IMR-90 (cell line): Measurements from ENCODE around the gene ST6GALNAC3. TPM values are rescaled to one million over a fixed set of nuclear protein-coding genes. Genes with fewer than 3 reads are reported as not detected.

Experiments
- ATAC-seq: fragments of 200-7000 bp; cut with Tn5 transposase; 2 replicates; pipeline ENCODE4 v1.9.1; 2020; ENCODE audit warnings: low read depth, mild to moderate bottlenecking, moderate library complexity
- BruUV-seq: library from RNA; stranded (reverse); fragments of 400-500 nt; replicated peaks from 2 replicates; lab custom pipeline; 2021; lab: Mats Ljungman, UMichigan
- CTCF ChIA-PET: fragments of 300-600 bp; formaldehyde crosslinking; extraction: SDS; loops from one replicate; lab custom pipeline; 2021; ENCODE audit warnings: antibody characterized with exemption; lab: Yijun Ruan, JAX
- POLR2A ChIA-PET: fragments of 300-600 bp; sonication (Branson Sonifier 250); formaldehyde crosslinking; loops from one replicate; lab custom pipeline; 2022; ENCODE audit warnings: antibody characterized with exemption; ENCODE audit not compliant: unreplicated experiment; lab: Charles Lee
- DNase-seq: peaks from one replicate; pipeline ENCODE4 v3.0.0; 2013
- H2AFZ ChIP-seq: replicated peaks from 2 replicates; pipeline ENCODE3; 2013; ENCODE audit warnings: low read length, mild to moderate bottlenecking; ENCODE audit not compliant: poor library complexity
- H2AK5ac ChIP-seq: 2 replicates; pipeline ENCODE4 v1.6.1; 2013; ENCODE audit warnings: low read depth, low read length, inconsistent platforms
- H2AK9ac ChIP-seq: replicated peaks from 2 replicates; pipeline ENCODE3; 2013; ENCODE audit warnings: mild to moderate bottlenecking, low read depth, low read length, moderate library complexity; ENCODE audit not compliant: poor library complexity
- H2BK120ac ChIP-seq: 2 replicates; pipeline ENCODE4 v1.6.1; 2013; ENCODE audit warnings: low read depth, low read length, inconsistent platforms
- H2BK15ac ChIP-seq: 3 replicates; pipeline ENCODE4 v1.6.1; 2013; ENCODE audit warnings: low read depth, low read length, inconsistent platforms
- H2BK20ac ChIP-seq: 2 replicates; pipeline ENCODE4 v1.6.1; 2013; ENCODE audit warnings: low read depth, mild to moderate bottlenecking, inconsistent platforms, low read length, moderate library complexity
- H2BK5ac ChIP-seq: 2 replicates; pipeline ENCODE4 v1.6.1; 2013; ENCODE audit warnings: mild to moderate bottlenecking, low read depth, low read length, inconsistent platforms; ENCODE audit not compliant: poor library complexity, severe bottlenecking
- H3K14ac ChIP-seq: replicated peaks from 2 replicates; pipeline ENCODE4 v1.6.1; 2013; ENCODE audit warnings: low read depth, low read length, inconsistent platforms
- H3K18ac ChIP-seq: 2 replicates; pipeline ENCODE4 v1.6.1; 2013; ENCODE audit warnings: low read depth, low read length, control low read depth
- H3K23ac ChIP-seq: 2 replicates; pipeline ENCODE4 v1.6.1; 2013; ENCODE audit warnings: low read depth, low read length, inconsistent platforms
- H3K27ac ChIP-seq: 2 replicates; pipeline ENCODE4 v1.5.1; 2013; ENCODE audit warnings: mild to moderate bottlenecking, control low read depth, low read length; ENCODE audit not compliant: insufficient read depth
- H3K27me3 ChIP-seq: 2 replicates; pipeline ENCODE4 v1.6.1; 2013; ENCODE audit warnings: low read length; ENCODE audit not compliant: control insufficient read depth, insufficient read depth
- H3K36me3 ChIP-seq: 2 replicates; pipeline ENCODE4 v1.6.1; 2013; ENCODE audit warnings: low read length, mixed read lengths; ENCODE audit not compliant: control insufficient read depth, insufficient read depth
- H3K4ac ChIP-seq: 2 replicates; pipeline ENCODE4 v1.6.1; 2013; ENCODE audit warnings: low read depth, low read length, inconsistent platforms
- H3K4me1 ChIP-seq: 2 replicates; pipeline ENCODE4 v1.6.1; 2013; ENCODE audit warnings: low read length, mixed read lengths; ENCODE audit not compliant: control insufficient read depth, insufficient read depth
- H3K4me2 ChIP-seq: 2 replicates; pipeline ENCODE4 v1.6.1; 2013; ENCODE audit warnings: low read depth, mild to moderate bottlenecking, control low read depth, low read length, moderate library complexity
- H3K4me3 ChIP-seq: 2 replicates; pipeline ENCODE4 v1.5.1; 2013; ENCODE audit warnings: low read depth, mild to moderate bottlenecking, control low read depth, low read length, moderate library complexity; ENCODE audit not compliant: insufficient read depth
- H3K56ac ChIP-seq: 2 replicates; pipeline ENCODE4 v1.6.1; 2013; ENCODE audit warnings: low read length, inconsistent platforms; ENCODE audit not compliant: insufficient read depth; ENCODE audit errors: extremely low read depth
- H3K79me1 ChIP-seq, 2 experiments: 2 replicates each; pipeline ENCODE4 v1.6.1; 2013; ENCODE audit warnings: low read length in 2 of 2, inconsistent platforms in 1 of 2, low read depth in 1 of 2
- H3K9ac ChIP-seq: 2 replicates; pipeline ENCODE4 v1.6.1; 2013; ENCODE audit warnings: low read depth, low read length, control low read depth
- H3K9me1 ChIP-seq: 2 replicates; pipeline ENCODE4 v1.6.1; 2013; ENCODE audit warnings: low read length, inconsistent platforms; ENCODE audit not compliant: insufficient read depth
- H3K9me3 ChIP-seq: 2 replicates; pipeline ENCODE4 v1.6.1; 2013; ENCODE audit warnings: low read length; ENCODE audit not compliant: control insufficient read depth, insufficient read depth
- H4K20me1 ChIP-seq: 2 replicates; pipeline ENCODE4 v1.6.1; 2013; ENCODE audit warnings: low read length, inconsistent platforms; ENCODE audit not compliant: insufficient read depth
- H4K5ac ChIP-seq: 2 replicates; pipeline ENCODE4 v1.6.1; 2013; ENCODE audit warnings: mild to moderate bottlenecking, low read depth, low read length, control low read depth
- H4K8ac ChIP-seq, 2 experiments: 2 replicates each; pipeline ENCODE4 v1.6.1; 2013; ENCODE audit warnings: low read depth in 2 of 2, low read length in 2 of 2, control low read depth in 1 of 2, inconsistent platforms in 1 of 2
- H4K91ac ChIP-seq: 2 replicates; pipeline ENCODE4 v1.6.1; 2013; ENCODE audit warnings: low read depth, low read length, inconsistent platforms; ENCODE audit not compliant: insufficient read depth
- BHLHE40 ChIP-seq: fragments of 150-350 bp; IDR thresholded peaks from 2 replicates; pipeline ENCODE4 v1.6.1; 2016; ENCODE audit warnings: mild to moderate bottlenecking, low read depth, low read length
- CEBPB ChIP-seq: IDR thresholded peaks from 2 replicates; pipeline ENCODE4 v1.6.1; 2012; ENCODE audit warnings: low read depth, low read length, improper control_type of control experiment
- CHD1 ChIP-seq: IDR thresholded peaks from 2 replicates; pipeline ENCODE4 v1.6.1; 2012; ENCODE audit warnings: low read depth, low read length, improper control_type of control experiment
- ELK1 ChIP-seq: fragments of 150-350 bp; IDR thresholded peaks from 2 replicates; pipeline ENCODE4 v1.6.1; 2016; ENCODE audit warnings: low read depth, mild to moderate bottlenecking, low read length, moderate library complexity, borderline replicate concordance
- FOS ChIP-seq: fragments of 150-350 bp; IDR thresholded peaks from 2 replicates; pipeline ENCODE4 v1.6.1; 2016; ENCODE audit warnings: low read depth, low read length
- MAFK ChIP-seq: IDR thresholded peaks from 2 replicates; pipeline ENCODE4 v1.6.1; 2012; ENCODE audit warnings: low read depth, low read length, improper control_type of control experiment
- MAZ ChIP-seq: IDR thresholded peaks from 2 replicates; pipeline ENCODE4 v1.6.1; 2012; ENCODE audit warnings: low read depth, mild to moderate bottlenecking, low read length, improper control_type of control experiment, moderate library complexity, borderline replicate concordance
- MXI1 ChIP-seq: IDR thresholded peaks from 2 replicates; pipeline ENCODE4 v1.6.1; 2012; ENCODE audit warnings: low read depth, mild to moderate bottlenecking, low read length, moderate library complexity, borderline replicate concordance
- NFE2L2 ChIP-seq: fragments of 150-350 bp; IDR thresholded peaks from 2 replicates; pipeline ENCODE4 v1.6.1; 2016; ENCODE audit warnings: low read depth, mild to moderate bottlenecking, low read length
- POLR2A ChIP-seq: IDR thresholded peaks from 2 replicates; pipeline ENCODE4 v1.6.1; 2012; ENCODE audit warnings: mild to moderate bottlenecking, low read depth, low read length
- RAD21 ChIP-seq: IDR thresholded peaks from 2 replicates; pipeline ENCODE4 v1.6.1; 2012; ENCODE audit warnings: low read length, improper control_type of control experiment
- RCOR1 ChIP-seq: IDR thresholded peaks from 2 replicates; pipeline ENCODE4 v1.6.1; 2012; ENCODE audit warnings: mild to moderate bottlenecking, low read length, improper control_type of control experiment; ENCODE audit not compliant: insufficient replicate concordance
- RFX5 ChIP-seq: IDR thresholded peaks from 2 replicates; pipeline ENCODE4 v1.8.0; 2012; ENCODE audit warnings: low read depth, mild to moderate bottlenecking, low read length, moderate library complexity
- SMC3 ChIP-seq: fragments of 150-350 bp; IDR thresholded peaks from 2 replicates; pipeline ENCODE4 v1.6.1; 2016; ENCODE audit warnings: low read depth, mild to moderate bottlenecking, antibody characterized with exemption, low read length, moderate library complexity
- WGBS, 2 experiments: methylation state at CpG; one replicate each; pipeline versions ENCODE4 v1.1.5 to v1.1.7; 2013; ENCODE audit warnings: missing lambda C conversion rate in 2 of 2; ENCODE audit not compliant: insufficient read length in 1 of 2; ENCODE audit errors: extremely low coverage in 2 of 2; 5-methylcytosine and 5-hydroxymethylcytosine counted together
- dilution Hi-C: fragments of 300-500 bp; cut with HindIII; formaldehyde crosslinking; loops from one replicate; pipeline ENCODE4 v1.14.3; 2018; ENCODE audit warnings: low sequenced_read_pairs; ENCODE audit not compliant: unreplicated experiment
- in situ Hi-C: fragments of 300-500 bp; cut with MboI; formaldehyde crosslinking; loops from 3 replicates; pipeline ENCODE4 v1.14.3; 2019; ENCODE audit warnings: low sequenced_read_pairs, inconsistent platforms, mixed read lengths
- intact Hi-C: fragments of 100-400 bp; cut with micrococcal nuclease; formaldehyde crosslinking; loops from 2 replicates; pipeline ENCODE4 v1.10.0; 2022
- polyA plus RNA-seq, 3 experiments: library from polyadenylated mRNA; depleted of rRNA; stranded (reverse); fragments of >200 nt; gene quantifications; 2 replicates each; pipeline ENCODE4 v1.2.3, GENCODE V29; 2012; ENCODE audit warnings: low replicate concordance in 1 of 3
- total RNA-seq: library from RNA; depleted of rRNA; stranded (reverse); fragments of >200 nt; gene quantifications from 2 replicates; pipeline ENCODE4 v1.2.3, GENCODE V29; 2012
- TF ChIP-seq, protein P1 (sequence below): fragments of 150-350 bp; IDR thresholded peaks from 2 replicates; pipeline ENCODE4 v1.6.1; 2017; ENCODE audit warnings: mild to moderate bottlenecking, antibody characterized with exemption, low read length, low read depth
- TF ChIP-seq, protein P2 (sequence below): conservative IDR thresholded peaks from 2 replicates; pipeline ENCODE4 v1.5.1; 2012; ENCODE audit warnings: mild to moderate bottlenecking, low read depth, low read length, improper control_type of control experiment

ST6GALNAC3 gene
- total and polyA plus RNA-seq, 2 of the 4 experiments (the other 2 are of a cell fraction), result 0.65 to 1.3 TPM

- no peak for DNase-seq
- BruUV-seq, result no TSS peak
- Histone ChIP-seq H4K91ac (no peak overlapping the region), H3K4me2 (no peak overlapping the region), H3K27me3 (no peaks in the 10 kb centered on the region), H3K9me1 (no peaks in the 10 kb centered on the region), H4K20me1 (no peaks in the 10 kb centered on the region), H2AK9ac (no peak overlapping the region), H2AFZ (no peak overlapping the region), H3K27ac (no peak overlapping the region), H3K4me3 (no peak overlapping the region), H2BK15ac (no peak overlapping the region), H2BK120ac (no peak overlapping the region), H3K18ac (no peak overlapping the region), H3K56ac (no peak overlapping the region), H3K4ac (no peak overlapping the region), H2AK5ac (no peak overlapping the region), H4K8ac (no peak overlapping the region), H4K5ac (no peak overlapping the region), H3K23ac (no peak overlapping the region), H3K9me3 (no peaks in the 10 kb centered on the region), H3K4me1 (no peaks in the 10 kb centered on the region), H2BK5ac (no peak overlapping the region), H3K14ac (no peak overlapping the region), H2BK20ac (no peak overlapping the region), H3K9ac (no peak overlapping the region), H3K79me1 (no peaks in the 10 kb centered on the region), H3K36me3 (no peaks in the 10 kb centered on the region)
- intact Hi-C loops, result loop anchor here (5.0 kb wide), 1 partner anchor 108 kb away; no protein-coding TSS in a partner anchor
- POLR2A ChIA-PET, result no interaction called here
- TF ChIP-seq BHLHE40, result no peak
- TF ChIP-seq NFE2L2, result no peak
- no peak for TF ChIP-seq MAFK
- no peak for TF ChIP-seq MAZ
- TF ChIP-seq MXI1, result no peak
- TF ChIP-seq POLR2A, result no peak
- TF ChIP-seq RFX5, result no peak
- TF ChIP-seq CEBPB, result no peak
- TF ChIP-seq SMC3, result no peak
- TF ChIP-seq, protein P1, sequence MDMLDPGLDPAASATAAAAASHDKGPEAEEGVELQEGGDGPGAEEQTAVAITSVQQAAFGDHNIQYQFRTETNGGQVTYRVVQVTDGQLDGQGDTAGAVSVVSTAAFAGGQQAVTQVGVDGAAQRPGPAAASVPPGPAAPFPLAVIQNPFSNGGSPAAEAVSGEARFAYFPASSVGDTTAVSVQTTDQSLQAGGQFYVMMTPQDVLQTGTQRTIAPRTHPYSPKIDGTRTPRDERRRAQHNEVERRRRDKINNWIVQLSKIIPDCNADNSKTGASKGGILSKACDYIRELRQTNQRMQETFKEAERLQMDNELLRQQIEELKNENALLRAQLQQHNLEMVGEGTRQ, result no peak
- no peak for TF ChIP-seq RAD21
- TF ChIP-seq CHD1, result no peak
- no peak for TF ChIP-seq RCOR1
- no peak for TF ChIP-seq FOS
- TF ChIP-seq, protein P2, sequence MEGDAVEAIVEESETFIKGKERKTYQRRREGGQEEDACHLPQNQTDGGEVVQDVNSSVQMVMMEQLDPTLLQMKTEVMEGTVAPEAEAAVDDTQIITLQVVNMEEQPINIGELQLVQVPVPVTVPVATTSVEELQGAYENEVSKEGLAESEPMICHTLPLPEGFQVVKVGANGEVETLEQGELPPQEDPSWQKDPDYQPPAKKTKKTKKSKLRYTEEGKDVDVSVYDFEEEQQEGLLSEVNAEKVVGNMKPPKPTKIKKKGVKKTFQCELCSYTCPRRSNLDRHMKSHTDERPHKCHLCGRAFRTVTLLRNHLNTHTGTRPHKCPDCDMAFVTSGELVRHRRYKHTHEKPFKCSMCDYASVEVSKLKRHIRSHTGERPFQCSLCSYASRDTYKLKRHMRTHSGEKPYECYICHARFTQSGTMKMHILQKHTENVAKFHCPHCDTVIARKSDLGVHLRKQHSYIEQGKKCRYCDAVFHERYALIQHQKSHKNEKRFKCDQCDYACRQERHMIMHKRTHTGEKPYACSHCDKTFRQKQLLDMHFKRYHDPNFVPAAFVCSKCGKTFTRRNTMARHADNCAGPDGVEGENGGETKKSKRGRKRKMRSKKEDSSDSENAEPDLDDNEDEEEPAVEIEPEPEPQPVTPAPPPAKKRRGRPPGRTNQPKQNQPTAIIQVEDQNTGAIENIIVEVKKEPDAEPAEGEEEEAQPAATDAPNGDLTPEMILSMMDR, result no peak
- TF ChIP-seq ELK1, result no peak
- CTCF ChIA-PET, result no interaction called here
- dilution Hi-C loops, result no loop called here
- in situ Hi-C loops, result no loop called here
- no CpG with 5 or more reads among the region's 6 CpGs for WGBS, 2 experiments
- ATAC-seq, result no peak
Measured at GRCh38 chr1:76145332-76145731, 70.8 kb downstream of the ST6GALNAC3 start.
